KMS-11 (cell line): ENCODE data around the gene TYRP1.

Experiments
- H2AFZ ChIP-seq: fragments of 200-600 bp; sonication (generic); 2 replicates; pipeline ENCODE4 v1.6.1; 2016; ENCODE audit warnings: antibody characterized with exemption, mixed run types, low read depth
- H3K27ac ChIP-seq: fragments of 200-600 bp; sonication (generic); 2 replicates; pipeline ENCODE4 v1.6.1; 2016; ENCODE audit warnings: mild to moderate bottlenecking, mixed run types
- H3K27me3 ChIP-seq: fragments of 200-600 bp; sonication (generic); 2 replicates; pipeline ENCODE4 v1.6.1; 2017; ENCODE audit warnings: mild to moderate bottlenecking, low read depth, mixed run types, moderate library complexity; ENCODE audit not compliant: insufficient read depth
- H3K36me3 ChIP-seq: fragments of 200-600 bp; sonication (generic); 2 replicates; pipeline ENCODE4 v1.6.1; 2017; ENCODE audit warnings: mild to moderate bottlenecking, mixed run types; ENCODE audit not compliant: insufficient read depth
- H3K4me1 ChIP-seq: fragments of 200-600 bp; sonication (generic); 2 replicates; pipeline ENCODE4 v1.6.1; 2016; ENCODE audit warnings: mild to moderate bottlenecking, low read depth, mixed run types; ENCODE audit not compliant: poor library complexity, severe bottlenecking
- H3K4me2 ChIP-seq: fragments of 200-600 bp; sonication (generic); 2 replicates; pipeline ENCODE4 v1.7.0; 2016; ENCODE audit warnings: mild to moderate bottlenecking, mixed run types
- H3K4me3 ChIP-seq: fragments of 200-600 bp; sonication (generic); IDR thresholded peaks from 2 replicates; pipeline ENCODE4 v1.6.1; 2017; ENCODE audit warnings: low read depth, low read length, mixed read lengths; ENCODE audit not compliant: insufficient read depth
- H3K79me2 ChIP-seq: fragments of 200-600 bp; sonication (generic); 2 replicates; pipeline ENCODE4 v1.6.1; 2016; ENCODE audit warnings: low read depth, mixed run types; ENCODE audit not compliant: insufficient read depth
- H3K9ac ChIP-seq: fragments of 200-600 bp; sonication (generic); 2 replicates; pipeline ENCODE4 v1.6.1; 2016; ENCODE audit warnings: mild to moderate bottlenecking, mixed run types
- H4K20me1 ChIP-seq: fragments of 200-600 bp; sonication (generic); 2 replicates; pipeline ENCODE4 v1.6.1; 2016; ENCODE audit warnings: mild to moderate bottlenecking, mixed run types; ENCODE audit not compliant: insufficient read depth
- CTCF ChIP-seq: fragments of 200-600 bp; sonication (generic); conservative IDR thresholded peaks from 2 replicates; pipeline ENCODE4 v1.6.1; 2017; ENCODE audit warnings: low read depth, mild to moderate bottlenecking, antibody characterized with exemption, low read length, moderate library complexity, mixed read lengths

TYRP1 gene

GRCh38 chr9:12658531-12659209 lies 34.5 kb upstream of the TYRP1 start:
- Histone ChIP-seq H3K27ac (no peak overlapping the region), H3K9ac (no peak overlapping the region), H3K4me2 (no peak overlapping the region), H3K4me3 (no peak overlapping the region), H4K20me1 (no peaks in the 10 kb centered on the region), H3K4me1 (no peaks in the 10 kb centered on the region), H3K36me3 (no peaks in the 10 kb centered on the region), H3K79me2 (no peaks in the 10 kb centered on the region), H3K27me3 (no peaks in the 10 kb centered on the region), H2AFZ (no peak overlapping the region)
- TF ChIP-seq CTCF: no peak

GRCh38 chr9:12659220-12659619 lies 34.0 kb upstream of the TYRP1 start:
- Histone ChIP-seq H3K27ac (no peak overlapping the region), H3K79me2 (no peaks in the 10 kb centered on the region), H3K4me1 (no peaks in the 10 kb centered on the region), H3K9ac (no peak overlapping the region), H2AFZ (no peak overlapping the region), H3K36me3 (no peaks in the 10 kb centered on the region), H4K20me1 (no peaks in the 10 kb centered on the region), H3K4me3 (no peak overlapping the region), H3K27me3 (no peaks in the 10 kb centered on the region), H3K4me2 (no peak overlapping the region)
- TF ChIP-seq CTCF: no peak

GRCh38 chr9:12666813-12667212 lies 26.4 kb upstream of the TYRP1 start:
- Histone ChIP-seq H2AFZ (no peak overlapping the region), H3K4me2 (no peak overlapping the region), H3K36me3 (no peaks in the 10 kb centered on the region), H3K4me1 (no peaks in the 10 kb centered on the region), H3K27me3 (no peaks in the 10 kb centered on the region), H4K20me1 (no peaks in the 10 kb centered on the region), H3K9ac (no peak overlapping the region), H3K27ac (no peak overlapping the region), H3K4me3 (no peak overlapping the region), H3K79me2 (no peaks in the 10 kb centered on the region)
- TF ChIP-seq CTCF: no peak

GRCh38 chr9:12667892-12668291 lies 25.3 kb upstream of the TYRP1 start:
- no peaks in the 10 kb centered on the region for H3K27me3 ChIP-seq
- no peaks in the 10 kb centered on the region for H4K20me1 ChIP-seq
- H3K9ac ChIP-seq: no peak overlapping the region
- H2AFZ ChIP-seq: no peak overlapping the region
- H3K4me1 ChIP-seq: no peaks in the 10 kb centered on the region
- no peak overlapping the region for H3K4me3 ChIP-seq
- H3K36me3 ChIP-seq: no peaks in the 10 kb centered on the region
- H3K4me2 ChIP-seq: no peak overlapping the region
- no peak overlapping the region for H3K27ac ChIP-seq
- H3K79me2 ChIP-seq: no peaks in the 10 kb centered on the region
- TF ChIP-seq CTCF: no peak
